ENCODE data around the gene FAIM. TPM values are rescaled to one million over a fixed set of nuclear protein-coding genes. Genes with fewer than 3 reads are reported as not detected.
"Not testable (repeated sequence)": the region's sequence is repeated elsewhere in the genome, so short reads cannot be mapped to it uniquely, and the experiment has no call there.

FAIM gene
- total RNA-seq, 5 donors from 2014 or later (not counting 1 experiment from before 2014, with no cell fraction given), result 2.9 to 4.8 (median 3.0) TPM

GRCh38 chr3:138678874-138679392 lies 70.4 kb downstream of the FAIM start:
- H3K27ac ChIP-seq (ENCODE audit: low read length), result no peak overlapping the region
- ChIA-PET POLR2A (interaction anchor here (0.5 to 0.6 kb wide), 2 partner anchors 26 to 29 kb away, joined by 5 read pairs; no protein-coding TSS in a partner anchor), CTCF (interaction anchor here (0.9 to 1.0 kb wide), 4 partner anchors 9 to 237 kb away, joined by 3 to 4 read pairs (median 3); no protein-coding TSS in a partner anchor)
- peaks cover 9% of the 10 kb centered on the region for H3K9me3 ChIP-seq
- 100% methylated on average over 3 of the region's 5 CpGs for WGBS (ENCODE audit: insufficient coverage)
- H3K27ac Mint-ChIP-seq, result no peak overlapping the region
- H3K4me3 Mint-ChIP-seq, result no peak overlapping the region
- ATAC-seq (replicated peaks in 1 of 4), result no peak
- no peak for DNase-seq
- no peaks in the 10 kb centered on the region for H3K27me3 ChIP-seq (replicated peaks in 1 of 2; ENCODE audit: control insufficient read depth in 2 of 2, extremely low read depth in 1 of 2, insufficient read depth in 2 of 2, low read length in 1 of 2)
- H3K4me1 ChIP-seq (ENCODE audit: control insufficient read depth in 1 of 2, extremely low read depth in 1 of 2, insufficient read depth in 2 of 2, low read length in 2 of 2), result no peaks in the 10 kb centered on the region
- H3K4me1 Mint-ChIP-seq, result peaks cover 0 to 2% (median 0%) of the 10 kb centered on the region in 3 donors
- H3K9me3 Mint-ChIP-seq, result peaks cover 0 to 14% (median 13%) of the 10 kb centered on the region in 3 donors
- H3K27me3 Mint-ChIP-seq, result no peaks in the 10 kb centered on the region
- H3K4me3 ChIP-seq (ENCODE audit: control insufficient read depth in 1 of 2, extremely low read depth in 1 of 2, low read length in 1 of 2), result no peak overlapping the region
- peaks cover 67% of the 10 kb centered on the region for H3K36me3 Mint-ChIP-seq
- H3K36me3 ChIP-seq (ENCODE audit: control insufficient read depth in 2 of 2, extremely low read depth in 1 of 2, insufficient read depth in 1 of 2, low read length in 1 of 2), result peaks cover 8 to 24% of the 10 kb centered on the region in 2 donors

GRCh38 chr3:138680974-138681373 lies 72.4 kb downstream of the FAIM start:
- POLR2A ChIA-PET; ATAC-seq (replicated peaks in 1 of 4); H3K27ac ChIP-seq (ENCODE audit: low read length); H3K9me3 ChIP-seq; H3K27me3 Mint-ChIP-seq; H3K4me3 ChIP-seq (ENCODE audit: control insufficient read depth in 1 of 2, extremely low read depth in 1 of 2, low read length in 1 of 2); DNase-seq; H3K4me1 ChIP-seq (ENCODE audit: control insufficient read depth in 1 of 2, extremely low read depth in 1 of 2, insufficient read depth in 2 of 2, low read length in 2 of 2); H3K9me3 Mint-ChIP-seq; H3K27me3 ChIP-seq (replicated peaks in 1 of 2; ENCODE audit: control insufficient read depth in 2 of 2, extremely low read depth in 1 of 2, insufficient read depth in 2 of 2, low read length in 1 of 2); H3K4me1 Mint-ChIP-seq; H3K4me3 Mint-ChIP-seq; H3K27ac Mint-ChIP-seq; CTCF ChIA-PET: not testable (repeated sequence)
- peaks cover 52% of the 10 kb centered on the region for H3K36me3 Mint-ChIP-seq
- peaks cover 0 to 22% of the 10 kb centered on the region in 2 donors for H3K36me3 ChIP-seq (ENCODE audit: control insufficient read depth in 2 of 2, extremely low read depth in 1 of 2, insufficient read depth in 1 of 2, low read length in 1 of 2)
- WGBS (ENCODE audit: insufficient coverage), result 100% methylated on average over 3 of the region's 6 CpGs

GRCh38 chr3:138681463-138682220 lies 73.1 kb downstream of the FAIM start:
- CTCF ChIA-PET, result interaction anchor here in 1 of 2 donors (0.5 to 0.7 kb wide), 2 partner anchors 239 to 265 kb away, joined by 3 to 4 read pairs; partner anchors contain the start of genes FOXL2 and FOXL2NB
- Histone ChIP-seq H3K27me3 (replicated peaks in 1 of 2; ENCODE audit: control insufficient read depth in 2 of 2, extremely low read depth in 1 of 2, insufficient read depth in 2 of 2, low read length in 1 of 2) (no peaks in the 10 kb centered on the region), H3K4me3 (ENCODE audit: control insufficient read depth in 1 of 2, extremely low read depth in 1 of 2, low read length in 1 of 2) (no peak overlapping the region), H3K9me3 (no peaks in the 10 kb centered on the region), H3K36me3 (ENCODE audit: control insufficient read depth in 2 of 2, extremely low read depth in 1 of 2, insufficient read depth in 1 of 2, low read length in 1 of 2) (peaks cover 0 to 20% of the 10 kb centered on the region in 2 donors), H3K27ac (ENCODE audit: low read length) (no peak overlapping the region), H3K4me1 (ENCODE audit: control insufficient read depth in 1 of 2, extremely low read depth in 1 of 2, insufficient read depth in 2 of 2, low read length in 2 of 2) (no peaks in the 10 kb centered on the region)
- no peaks in the 10 kb centered on the region for H3K27me3 Mint-ChIP-seq
- WGBS (ENCODE audit: insufficient coverage), result 100% methylated on average over 2 of the region's 5 CpGs
- peaks cover 46% of the 10 kb centered on the region for H3K36me3 Mint-ChIP-seq
- peaks cover 0 to 2% (median 0%) of the 10 kb centered on the region in 3 donors for H3K9me3 Mint-ChIP-seq
- peaks cover 0 to 2% (median 0%) of the 10 kb centered on the region in 3 donors for H3K4me1 Mint-ChIP-seq
- no peak overlapping the region for H3K4me3 Mint-ChIP-seq
- POLR2A ChIA-PET, result no interaction called here
- ATAC-seq (replicated peaks in 1 of 4), result no peak
- no peak overlapping the region for H3K27ac Mint-ChIP-seq
- DNase-seq, result no peak

- no peaks in the 10 kb centered on the region for H3K9me3 ChIP-seq
- POLR2A ChIA-PET, result interaction anchor here in 1 of 2 donors (0.6 to 0.7 kb wide), 2 partner anchors 36 to 383 kb away, joined by 3 to 7 read pairs; no protein-coding TSS in a partner anchor
- H3K4me1 ChIP-seq (ENCODE audit: control insufficient read depth in 1 of 2, extremely low read depth in 1 of 2, insufficient read depth in 2 of 2, low read length in 2 of 2), result no peaks in the 10 kb centered on the region
- no peak for ATAC-seq (replicated peaks in 1 of 4)
- no peak overlapping the region for H3K27ac ChIP-seq (ENCODE audit: low read length)
- CTCF ChIA-PET, result interaction anchor here (0.6 to 1.5 kb wide), 4 partner anchors 12 to 233 kb away, joined by 3 to 7 read pairs (median 4); no protein-coding TSS in a partner anchor
- H3K27me3 ChIP-seq (replicated peaks in 1 of 2; ENCODE audit: control insufficient read depth in 2 of 2, extremely low read depth in 1 of 2, insufficient read depth in 2 of 2, low read length in 1 of 2), result no peaks in the 10 kb centered on the region
- no peak for DNase-seq
- Mint-ChIP-seq H3K36me3 (peaks cover 42% of the 10 kb centered on the region), H3K27ac (no peak overlapping the region), H3K27me3 (no peaks in the 10 kb centered on the region), H3K4me1 (peaks cover 0 to 7% (median 0%) of the 10 kb centered on the region in 3 donors), H3K4me3 (no peak overlapping the region), H3K9me3 (no peaks in the 10 kb centered on the region)
- H3K36me3 ChIP-seq (ENCODE audit: control insufficient read depth in 2 of 2, extremely low read depth in 1 of 2, insufficient read depth in 1 of 2, low read length in 1 of 2), result peaks cover 0 to 20% of the 10 kb centered on the region in 2 donors
- H3K4me3 ChIP-seq (ENCODE audit: control insufficient read depth in 1 of 2, extremely low read depth in 1 of 2, low read length in 1 of 2), result no peak overlapping the region
Observed at GRCh38 chr3:138682648-138683047, 74.1 kb downstream of the FAIM start.

Other genes with a start within 250 kb of the FAIM start
- under 1 TPM in 2 of 5 donors, not detected in 3; 0.10 to 0.20 TPM for gene ESYT3, start 174.2 kb upstream of the FAIM start, total RNA-seq
- gene CEP70, start 14.5 kb upstream of the FAIM start, total RNA-seq, result 10 to 100 TPM; 14.5 to 23.4 (median 21.7) TPM
- gene PIK3CB, start 226.2 kb downstream of the FAIM start, total RNA-seq, result 10 to 100 TPM; 25.2 to 34.4 (median 30.9) TPM

Data from T-cell (primary cell).